Left ventricle myocardium inferior (tissue), 1 donor: ENCODE measurements around the gene MAP3K4. TPM values are rescaled to one million over a fixed set of nuclear protein-coding genes. Genes with fewer than 3 reads are reported as not detected.

Source experiments
- DNase-seq: peaks from one replicate; pipeline ENCODE4 v3.0.0-alpha.2; 2020
- H3K27ac ChIP-seq: fragments of 200-600 bp; replicated peaks from 2 replicates; pipeline ENCODE4 v1.8.0; 2021
- H3K27me3 ChIP-seq: fragments of 200-600 bp; 2 replicates; pipeline ENCODE4 v1.8.0; 2021; ENCODE audit warnings: low read depth
- H3K36me3 ChIP-seq: fragments of 200-600 bp; 2 replicates; pipeline ENCODE4 v1.8.0; 2021
- H3K4me1 ChIP-seq: fragments of 200-600 bp; 2 replicates; pipeline ENCODE4 v1.8.0; 2021
- H3K4me3 ChIP-seq: fragments of 200-600 bp; 2 replicates; pipeline ENCODE4 v1.8.0; 2021; ENCODE audit warnings: mild to moderate bottlenecking, moderate library complexity
- H3K9me3 ChIP-seq: fragments of 200-600 bp; replicated peaks from 2 replicates; pipeline ENCODE4 v1.8.0; 2021
- CTCF ChIP-seq: fragments of 200-600 bp; IDR thresholded peaks from 2 replicates; pipeline ENCODE4 v1.8.0; 2021; ENCODE audit warnings: antibody characterized with exemption, mild to moderate bottlenecking, borderline replicate concordance
- intact Hi-C: fragments of 100-400 bp; cut with micrococcal nuclease; formaldehyde crosslinking; loops from one replicate; pipeline ENCODE4 v1.11.0; 2022
- total RNA-seq: library from RNA; stranded (reverse); fragmentation: NEBNext Ultra II Directional; extraction: Animal tissue kit (Norgen Biotek cat#: 25700); gene quantifications from one replicate; pipeline ENCODE4 v1.2.1, GENCODE V29; 2021
- donor health status: DM: no; HTN: yes; CAD: no; lungs with severe emphysema.

Gene MAP3K4
- total RNA-seq, 1 donor from 2014 or later, result 37.1 TPM

GRCh38 chr6:160959726-160960435 lies 31.7 kb upstream of the MAP3K4 start:
- DNase-seq, result no peak
- no peak overlapping the region for H3K4me3 ChIP-seq
- intact Hi-C loops, result no loop called here
- TF ChIP-seq CTCF, result no peak
- no peaks in the 10 kb centered on the region for H3K4me1 ChIP-seq
- no peaks in the 10 kb centered on the region for H3K36me3 ChIP-seq
- no peaks in the 10 kb centered on the region for H3K27me3 ChIP-seq
- H3K9me3 ChIP-seq, result no peaks in the 10 kb centered on the region
- H3K27ac ChIP-seq, result no peak overlapping the region

- intact Hi-C loops, result no loop called here
- H3K27me3 ChIP-seq, result no peaks in the 10 kb centered on the region
- H3K36me3 ChIP-seq, result no peaks in the 10 kb centered on the region
- no peak overlapping the region for H3K27ac ChIP-seq
- no peaks in the 10 kb centered on the region for H3K9me3 ChIP-seq
- no peak for DNase-seq
- H3K4me1 ChIP-seq, result no peaks in the 10 kb centered on the region
- TF ChIP-seq CTCF, result no peak
- no peak overlapping the region for H3K4me3 ChIP-seq
Observed at GRCh38 chr6:160960839-160961238, 30.7 kb upstream of the MAP3K4 start.

DNA sequence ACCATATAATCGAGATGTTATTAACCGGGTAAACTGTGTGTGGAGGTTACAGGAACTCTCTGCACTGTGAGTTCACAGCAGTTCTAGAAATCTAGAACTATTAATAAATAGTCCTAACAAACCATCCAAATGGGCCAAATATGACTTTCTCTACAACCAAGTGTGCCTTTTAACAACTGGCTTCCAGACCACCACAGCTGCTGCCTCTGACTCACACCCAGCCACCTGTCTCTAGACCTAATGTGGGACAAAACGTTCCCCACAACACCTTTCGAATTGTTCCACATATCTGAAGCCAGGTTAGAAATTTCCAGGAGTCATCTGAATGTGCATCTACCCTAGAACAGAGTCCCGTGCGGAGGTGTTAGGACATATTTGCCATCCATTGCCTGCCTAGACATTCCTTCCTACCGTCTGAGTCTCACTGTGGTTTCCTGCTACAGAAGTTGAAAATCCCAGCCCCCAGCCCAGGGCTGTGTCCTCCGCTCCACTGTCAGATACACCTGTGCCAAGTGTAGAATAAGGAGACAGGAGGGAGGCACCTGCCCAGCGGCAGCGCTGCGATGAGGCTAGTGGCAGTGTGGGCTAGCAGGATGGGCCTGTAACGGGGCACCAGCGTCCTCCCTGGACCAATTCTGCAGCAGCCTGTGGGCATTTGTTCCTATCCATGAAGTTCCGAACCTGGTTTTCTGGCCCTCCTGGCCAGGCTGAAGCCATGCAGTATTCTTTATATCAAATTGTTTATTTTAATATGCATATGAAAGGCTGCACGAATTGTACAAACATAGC lies 28.5 kb upstream of the MAP3K4 start:
- no peak overlapping the region for H3K27ac ChIP-seq
- TF ChIP-seq CTCF, result no peak
- no peak overlapping the region for H3K4me3 ChIP-seq
- no peaks in the 10 kb centered on the region for H3K27me3 ChIP-seq
- peaks cover 14% of the 10 kb centered on the region for H3K4me1 ChIP-seq
- H3K36me3 ChIP-seq, result no peaks in the 10 kb centered on the region
- intact Hi-C loops, result no loop called here
- no peak for DNase-seq
- no peaks in the 10 kb centered on the region for H3K9me3 ChIP-seq

DNA sequence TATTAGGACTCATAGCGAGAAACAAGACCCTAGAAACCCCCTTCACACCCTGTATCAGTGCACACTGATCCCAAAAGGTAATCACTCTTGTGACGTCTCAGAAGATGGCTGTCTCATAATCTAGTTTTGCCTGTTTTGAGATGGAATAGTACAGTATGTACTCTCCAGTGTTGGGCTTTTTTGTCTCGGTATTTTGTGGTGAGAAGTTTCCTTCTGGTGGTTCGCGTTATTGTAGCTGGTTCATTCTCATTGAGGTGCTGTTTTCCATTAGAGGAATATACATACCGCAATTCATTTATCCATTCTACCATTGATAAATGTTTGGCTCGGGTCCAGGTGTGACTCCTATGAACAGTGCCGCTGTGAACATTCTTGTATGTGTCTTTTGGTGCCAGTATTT lies 27.9 kb upstream of the MAP3K4 start:
- Histone ChIP-seq H3K27ac (no peak overlapping the region), H3K27me3 (no peaks in the 10 kb centered on the region), H3K4me1 (peaks cover 15% of the 10 kb centered on the region), H3K4me3 (no peak overlapping the region), H3K36me3 (no peaks in the 10 kb centered on the region), H3K9me3 (no peaks in the 10 kb centered on the region)
- DNase-seq, result no peak
- no peak for TF ChIP-seq CTCF
- intact Hi-C loops, result no loop called here

GRCh38 chr6:160965893-160966292 lies 25.7 kb upstream of the MAP3K4 start:
- no peak for TF ChIP-seq CTCF
- Histone ChIP-seq H3K4me1 (peaks cover 15% of the 10 kb centered on the region), H3K27me3 (no peaks in the 10 kb centered on the region), H3K9me3 (no peaks in the 10 kb centered on the region), H3K36me3 (no peaks in the 10 kb centered on the region), H3K27ac (no peak overlapping the region), H3K4me3 (no peak overlapping the region)
- intact Hi-C loops, result no loop called here
- DNase-seq, result no peak
